Activated CD8-positive, alpha-beta T cell treated with anti-CD3 and anti-CD28 coated beads, Interleukin-2, amount 10 ng/mL, durations not matched to agents 7 days and 5 days (primary cell): ENCODE measurements around the gene HHLA2. TPM values are rescaled to one million over a fixed set of nuclear protein-coding genes. Genes with fewer than 3 reads are reported as not detected.
"Not testable (repeated sequence)": the region's sequence is repeated elsewhere in the genome, so short reads cannot be mapped to it uniquely, and the experiment has no call there.

Source experiments
- ATAC-seq: fragments of 150-1000 bp; cut with Tn5 transposase; one replicate; pipeline ENCODE4 v1.10.0; 2021; ENCODE audit warnings: moderate library complexity
- CTCF ChIA-PET: fragments of 350-600 bp; sonication (Branson Sonifier 250); formaldehyde crosslinking; loops from one replicate; lab custom pipeline; 2021; ENCODE audit warnings: antibody characterized with exemption; lab: Charles Lee
- POLR2A ChIA-PET: fragments of 350-600 bp; sonication (Branson Sonifier 250); formaldehyde crosslinking; loops from one replicate; lab custom pipeline; 2021; ENCODE audit warnings: antibody characterized with exemption; lab: Charles Lee
- DNase-seq: peaks from one replicate; pipeline ENCODE4 v3.0.0-alpha.2; 2020
- H3K27ac Mint-ChIP-seq: one replicate; pipeline ENCODE4 v1.8.0; 2021; ENCODE audit warnings: mild to moderate bottlenecking, mixed read lengths
- H3K27me3 Mint-ChIP-seq: one replicate; pipeline ENCODE4 v1.8.0; 2021; ENCODE audit warnings: low read depth, mixed read lengths
- H3K36me3 Mint-ChIP-seq: one replicate; pipeline ENCODE4 v1.8.0; 2021; ENCODE audit warnings: low read depth, mixed read lengths
- H3K4me1 Mint-ChIP-seq: one replicate; pipeline ENCODE4 v1.8.0; 2021; ENCODE audit warnings: low read depth, mixed read lengths
- H3K4me3 Mint-ChIP-seq: one replicate; pipeline ENCODE4 v1.8.0; 2021; ENCODE audit warnings: mild to moderate bottlenecking, mixed read lengths
- H3K9me3 Mint-ChIP-seq: one replicate; pipeline ENCODE4 v1.8.0; 2022; ENCODE audit warnings: mixed read lengths; ENCODE audit not compliant: insufficient read depth
- total RNA-seq, 2 experiments: library from RNA; stranded (reverse); gene quantifications; one replicate each; pipeline ENCODE4 v1.2.3, GENCODE V29; 2021

HHLA2 gene
- total RNA-seq, 2 experiments from 2014 or later: 3.3 to 3.9 TPM

DNA sequence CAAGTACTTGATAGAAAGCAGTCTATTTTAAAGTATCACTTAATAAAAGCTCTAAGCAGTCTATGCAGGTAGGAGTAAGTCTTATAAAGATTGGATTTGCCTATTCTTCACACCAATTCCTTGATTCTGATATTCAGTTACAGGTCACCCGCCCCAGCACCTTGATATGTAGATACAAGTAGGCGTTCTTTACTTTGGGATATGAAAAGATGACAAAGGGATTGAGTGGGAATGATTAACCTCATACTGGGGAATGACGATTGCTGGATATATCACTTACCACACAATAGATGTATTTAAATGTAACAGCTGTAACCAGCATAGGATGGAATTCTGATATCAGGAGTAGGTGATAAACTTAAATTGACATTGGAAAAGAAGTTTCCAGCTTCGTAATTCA is 47.1 kb downstream of the HHLA2 start:
- Mint-ChIP-seq H3K27ac (no peak overlapping the region), H3K9me3 (peaks cover 6% of the 10 kb centered on the region), H3K27me3 (no peaks in the 10 kb centered on the region), H3K36me3 (peaks cover 12% of the 10 kb centered on the region), H3K4me3 (no peak overlapping the region), H3K4me1 (peaks cover 29% of the 10 kb centered on the region)
- ATAC-seq (no peak), DNase-seq (no peak)
- ChIA-PET CTCF (interaction anchor here (1.0 to 3.4 kb wide), 8 partner anchors 10 to 190 kb away, joined by 3 to 16 read pairs (median 4); no protein-coding TSS in a partner anchor), POLR2A (interaction anchor here (1.2 to 1.8 kb wide), 3 partner anchors 11 to 49 kb away, joined by 3 to 5 read pairs (median 4); no protein-coding TSS in a partner anchor)

DNA sequence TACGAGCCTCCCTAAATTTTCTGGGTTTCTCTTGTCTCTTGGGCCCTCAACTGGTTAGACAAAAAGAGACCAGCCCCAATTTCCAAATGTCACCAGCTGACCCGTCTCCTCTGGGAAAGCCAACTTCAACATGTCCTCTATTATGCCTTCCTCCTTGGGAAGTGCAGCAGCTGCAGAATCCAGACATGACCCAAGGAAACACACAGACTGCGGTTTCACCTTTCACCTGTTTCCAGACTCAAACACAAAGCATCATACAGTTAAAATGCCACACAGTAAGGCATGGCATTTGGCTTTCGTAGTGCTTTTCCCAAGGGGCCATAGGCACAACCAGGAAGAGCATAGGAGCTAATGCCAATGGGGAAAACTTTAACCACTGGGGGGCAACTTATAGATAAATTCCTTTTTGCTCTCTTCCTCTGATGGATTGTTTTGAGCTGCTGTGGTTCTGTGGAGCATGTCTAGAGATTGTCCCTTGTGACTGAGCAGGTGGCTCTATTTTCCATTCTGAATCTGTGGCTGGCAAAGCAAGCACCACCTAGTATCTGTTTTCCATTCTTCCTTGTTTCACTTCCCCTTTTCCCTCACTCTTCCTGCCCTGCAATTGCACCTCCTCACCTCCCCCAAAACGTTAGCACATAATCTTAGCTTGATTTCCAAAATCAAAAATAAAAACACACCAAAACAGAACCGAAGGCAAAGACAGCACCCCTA is 49.3 kb downstream of the HHLA2 start:
- DNase-seq (no peak), ATAC-seq (no peak)
- POLR2A ChIA-PET: no interaction called here
- Mint-ChIP-seq H3K9me3 (peaks cover 6% of the 10 kb centered on the region), H3K27me3 (no peaks in the 10 kb centered on the region), H3K27ac (no peak overlapping the region), H3K4me1 (peaks cover 29% of the 10 kb centered on the region), H3K36me3 (peaks cover 15% of the 10 kb centered on the region), H3K4me3 (no peak overlapping the region)
- CTCF ChIA-PET: interaction anchor here (0.7 to 2.3 kb wide), 3 partner anchors 61 to 132 kb away, joined by 3 to 7 read pairs (median 6); no protein-coding TSS in a partner anchor

DNA sequence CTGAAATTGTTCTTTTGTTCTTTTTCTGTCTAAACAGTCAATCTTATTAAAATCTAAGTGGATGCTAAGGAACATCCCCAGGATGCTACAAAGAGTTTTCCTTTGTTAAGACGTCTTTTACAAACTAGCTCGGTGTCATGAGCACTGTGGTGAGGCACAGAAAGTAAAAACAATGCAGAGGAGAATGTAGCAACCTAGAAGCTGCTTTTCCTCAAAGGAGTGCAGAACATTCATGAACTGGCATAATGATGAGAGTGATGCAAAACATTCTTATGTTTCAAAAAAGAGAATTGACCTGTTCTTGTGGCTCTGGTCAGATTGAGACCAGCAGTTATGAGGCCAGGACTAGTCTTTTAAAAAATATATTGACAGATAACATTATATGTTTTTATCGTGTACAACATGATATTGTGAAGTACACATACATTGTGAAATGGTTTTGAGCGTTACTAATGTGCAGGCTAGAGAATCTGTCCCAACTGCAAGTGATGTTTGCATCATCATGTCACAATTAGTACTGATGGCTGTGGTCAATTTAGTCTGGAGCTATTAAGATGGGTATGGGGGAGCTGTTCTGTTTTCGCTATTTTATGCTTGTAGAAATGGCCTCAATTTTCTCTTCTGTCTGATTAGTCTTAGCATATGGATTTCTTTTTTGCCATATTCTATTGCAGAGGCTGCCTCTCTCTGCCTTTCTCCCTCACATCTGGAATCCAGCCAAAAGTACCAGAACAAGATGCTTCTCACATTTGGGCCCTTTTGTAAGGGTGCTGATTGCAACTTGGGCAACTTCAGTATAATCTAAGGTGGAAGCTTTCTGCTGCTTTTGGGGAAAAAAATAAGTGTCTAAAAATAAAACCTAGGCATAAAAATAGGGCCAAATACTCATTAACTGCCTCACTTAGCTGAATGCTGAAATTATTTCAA is 50.2 kb downstream of the HHLA2 start:
- no peak for ATAC-seq
- DNase-seq: no peak
- peaks cover 29% of the 10 kb centered on the region for H3K4me1 Mint-ChIP-seq
- no peaks in the 10 kb centered on the region for H3K27me3 Mint-ChIP-seq
- peaks cover 6% of the 10 kb centered on the region for H3K9me3 Mint-ChIP-seq
- H3K27ac Mint-ChIP-seq: no peak overlapping the region
- POLR2A ChIA-PET: no interaction called here
- no peak overlapping the region for H3K4me3 Mint-ChIP-seq
- peaks cover 15% of the 10 kb centered on the region for H3K36me3 Mint-ChIP-seq
- CTCF ChIA-PET: interaction anchor here (1.8 kb wide), 1 partner anchor 131 kb away, joined by 7 read pairs; no protein-coding TSS in a partner anchor

DNA sequence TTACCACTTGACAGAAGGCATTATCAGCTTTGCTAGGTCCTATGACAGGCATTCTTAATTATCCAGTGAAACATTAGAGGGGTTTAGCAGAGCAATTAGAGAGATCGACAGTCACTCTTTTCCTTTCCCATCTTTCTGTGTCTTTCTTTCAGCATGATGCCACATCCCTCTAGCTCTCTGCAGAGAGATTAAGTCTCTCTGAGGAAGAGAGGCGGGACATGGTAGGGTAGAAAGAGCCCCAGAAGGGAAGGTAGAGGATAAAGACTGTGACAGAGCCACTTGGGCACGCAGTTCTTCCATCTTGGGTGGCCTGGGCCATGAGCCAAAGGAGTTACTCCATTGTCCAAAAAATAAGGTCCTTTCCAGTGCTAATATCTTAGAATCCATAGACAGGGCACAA is 55.8 kb downstream of the HHLA2 start:
- Mint-ChIP-seq H3K36me3 (peaks cover 18% of the 10 kb centered on the region), H3K4me3 (no peak overlapping the region), H3K9me3 (peaks cover 6% of the 10 kb centered on the region), H3K27me3 (no peaks in the 10 kb centered on the region), H3K27ac (no peak overlapping the region), H3K4me1 (no peaks in the 10 kb centered on the region)
- ATAC-seq (no peak), DNase-seq (no peak)
- POLR2A ChIA-PET: no interaction called here
- CTCF ChIA-PET: interaction anchor here (1.1 kb wide), 1 partner anchor 10 kb away, joined by 3 read pairs; no protein-coding TSS in a partner anchor

DNA sequence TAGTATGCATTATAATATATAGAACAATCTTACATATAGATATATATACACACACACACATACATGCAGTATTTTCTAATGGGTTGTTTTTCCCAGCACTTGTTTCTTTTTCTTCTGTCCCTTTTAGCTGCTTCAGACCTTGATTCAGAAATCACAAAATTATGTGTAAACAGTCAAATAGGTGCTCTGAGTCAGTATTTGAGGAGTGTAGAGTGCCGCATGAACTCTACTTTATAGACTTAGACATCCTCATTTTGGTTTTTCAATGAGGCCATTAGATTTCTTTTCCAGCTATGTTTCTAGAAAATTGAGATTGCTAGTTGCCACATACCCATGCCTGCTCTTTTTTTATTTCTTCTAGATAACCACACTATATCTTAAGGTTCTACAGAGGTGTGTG is 58.2 kb downstream of the HHLA2 start:
- no peak for ATAC-seq
- no peaks in the 10 kb centered on the region for H3K9me3 Mint-ChIP-seq
- H3K4me3 Mint-ChIP-seq: no peak overlapping the region
- H3K27me3 Mint-ChIP-seq: no peaks in the 10 kb centered on the region
- ChIA-PET CTCF (no interaction called here), POLR2A (no interaction called here)
- H3K27ac Mint-ChIP-seq: no peak overlapping the region
- peaks cover 7% of the 10 kb centered on the region for H3K36me3 Mint-ChIP-seq
- no peaks in the 10 kb centered on the region for H3K4me1 Mint-ChIP-seq
- no peak for DNase-seq

DNA sequence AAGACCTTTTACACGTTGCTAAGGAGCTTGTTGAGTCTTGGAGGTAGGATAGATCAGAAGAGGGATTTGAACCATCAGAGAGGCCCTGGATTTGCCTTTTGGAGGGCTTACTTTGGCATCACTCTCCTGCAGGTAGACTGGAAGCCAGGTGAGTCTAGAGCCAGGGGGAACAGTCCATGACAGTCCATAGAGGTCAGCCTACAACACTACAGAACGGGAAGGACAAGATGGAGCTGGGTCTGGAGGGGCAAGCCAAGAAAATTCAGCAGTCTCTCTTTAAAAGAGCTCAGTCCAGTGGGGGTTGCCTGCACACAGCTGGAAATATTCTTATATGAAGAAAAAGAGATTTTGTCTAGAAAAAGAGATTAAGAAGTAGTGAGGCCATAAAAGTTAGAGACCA is 60.7 kb downstream of the HHLA2 start:
- CTCF ChIA-PET: interaction anchor here (1.2 kb wide), 1 partner anchor 21 kb away, joined by 3 read pairs; no protein-coding TSS in a partner anchor
- H3K27ac Mint-ChIP-seq: no peak overlapping the region
- H3K4me1 Mint-ChIP-seq: no peaks in the 10 kb centered on the region
- DNase-seq (no peak), ATAC-seq (no peak)
- no peak overlapping the region for H3K4me3 Mint-ChIP-seq
- no peaks in the 10 kb centered on the region for H3K27me3 Mint-ChIP-seq
- POLR2A ChIA-PET: no interaction called here
- no peaks in the 10 kb centered on the region for H3K9me3 Mint-ChIP-seq
- H3K36me3 Mint-ChIP-seq: peaks cover 7% of the 10 kb centered on the region

DNA sequence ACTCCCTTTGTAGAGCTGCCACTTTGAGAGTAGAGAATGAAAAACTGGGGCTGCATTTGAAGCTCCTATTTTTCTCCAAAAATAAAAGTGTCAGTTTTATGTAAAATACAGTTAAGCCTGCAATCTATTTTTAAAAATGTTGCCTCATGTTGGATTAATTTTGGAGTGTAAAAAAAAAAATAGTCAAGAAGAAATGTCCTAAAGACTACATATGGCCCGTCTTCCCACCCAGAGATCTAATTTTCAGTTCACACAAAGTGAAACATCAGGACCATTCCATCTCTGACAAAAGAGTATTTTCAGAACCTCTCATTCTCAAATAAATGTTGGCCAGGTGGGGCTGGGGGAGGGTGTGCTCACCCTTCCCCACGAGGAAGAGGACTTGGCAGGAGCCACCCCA is 62.7 kb downstream of the HHLA2 start:
- DNase-seq (no peak), ATAC-seq (no peak)
- ChIA-PET CTCF (no interaction called here), POLR2A (interaction anchor here (0.7 kb wide), 1 partner anchor 418 kb away, joined by 3 read pairs; no protein-coding TSS in a partner anchor)
- Mint-ChIP-seq H3K4me3 (no peak overlapping the region), H3K4me1 (no peaks in the 10 kb centered on the region), H3K9me3 (no peaks in the 10 kb centered on the region), H3K27ac (no peak overlapping the region), H3K27me3 (no peaks in the 10 kb centered on the region), H3K36me3 (peaks cover 10% of the 10 kb centered on the region)

DNA sequence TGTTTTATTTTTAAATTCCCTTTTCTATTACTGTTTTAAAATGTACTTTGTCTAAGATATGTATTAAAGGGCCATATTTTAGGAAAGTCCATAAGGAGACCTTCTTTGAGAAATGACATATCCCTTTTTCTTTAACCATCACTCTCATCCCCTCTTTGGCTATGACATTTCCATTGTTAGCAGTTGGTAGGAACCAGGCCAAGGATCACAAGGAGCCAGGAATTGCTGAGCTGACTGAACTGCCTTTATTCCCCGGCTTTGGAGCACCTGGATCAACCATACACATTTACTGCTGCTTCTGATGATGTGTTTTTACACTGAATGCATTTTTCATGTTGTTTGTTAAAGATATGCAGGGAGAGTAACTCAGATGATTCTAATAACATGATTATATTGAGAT is 79.7 kb downstream of the HHLA2 start:
- H3K36me3 Mint-ChIP-seq: peaks cover 8% of the 10 kb centered on the region
- no peak overlapping the region for H3K27ac Mint-ChIP-seq
- no peak overlapping the region for H3K4me3 Mint-ChIP-seq
- no peaks in the 10 kb centered on the region for H3K4me1 Mint-ChIP-seq
- no peak for ATAC-seq
- no peak for DNase-seq
- H3K27me3 Mint-ChIP-seq: peaks cover 2% of the 10 kb centered on the region
- CTCF ChIA-PET: no interaction called here
- POLR2A ChIA-PET: no interaction called here
- no peaks in the 10 kb centered on the region for H3K9me3 Mint-ChIP-seq

DNA sequence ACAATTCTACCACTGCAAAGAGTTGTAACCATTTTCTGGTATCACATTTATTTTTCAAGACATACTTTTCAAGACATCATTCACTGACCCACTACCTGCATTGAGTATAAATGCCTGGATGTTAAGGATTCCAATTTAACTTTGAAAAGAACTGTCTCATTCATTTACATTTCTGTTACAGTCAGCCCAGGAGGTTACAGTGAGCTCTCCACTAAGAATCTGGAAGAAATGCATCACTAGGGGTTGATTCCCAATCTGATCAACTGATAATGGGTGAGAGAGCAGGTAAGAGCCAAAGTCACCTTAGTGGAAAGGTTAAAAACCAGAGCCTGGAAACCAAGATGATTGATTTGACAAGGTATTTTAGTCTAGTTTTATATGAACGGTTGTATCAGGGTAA is 81.0 kb downstream of the HHLA2 start:
- ChIA-PET POLR2A (no interaction called here), CTCF (no interaction called here)
- Mint-ChIP-seq H3K36me3 (peaks cover 8% of the 10 kb centered on the region), H3K27me3 (no peaks in the 10 kb centered on the region), H3K4me3 (no peak overlapping the region), H3K4me1 (no peaks in the 10 kb centered on the region), H3K9me3 (no peaks in the 10 kb centered on the region), H3K27ac (no peak overlapping the region)
- DNase-seq (no peak), ATAC-seq (no peak)

DNA sequence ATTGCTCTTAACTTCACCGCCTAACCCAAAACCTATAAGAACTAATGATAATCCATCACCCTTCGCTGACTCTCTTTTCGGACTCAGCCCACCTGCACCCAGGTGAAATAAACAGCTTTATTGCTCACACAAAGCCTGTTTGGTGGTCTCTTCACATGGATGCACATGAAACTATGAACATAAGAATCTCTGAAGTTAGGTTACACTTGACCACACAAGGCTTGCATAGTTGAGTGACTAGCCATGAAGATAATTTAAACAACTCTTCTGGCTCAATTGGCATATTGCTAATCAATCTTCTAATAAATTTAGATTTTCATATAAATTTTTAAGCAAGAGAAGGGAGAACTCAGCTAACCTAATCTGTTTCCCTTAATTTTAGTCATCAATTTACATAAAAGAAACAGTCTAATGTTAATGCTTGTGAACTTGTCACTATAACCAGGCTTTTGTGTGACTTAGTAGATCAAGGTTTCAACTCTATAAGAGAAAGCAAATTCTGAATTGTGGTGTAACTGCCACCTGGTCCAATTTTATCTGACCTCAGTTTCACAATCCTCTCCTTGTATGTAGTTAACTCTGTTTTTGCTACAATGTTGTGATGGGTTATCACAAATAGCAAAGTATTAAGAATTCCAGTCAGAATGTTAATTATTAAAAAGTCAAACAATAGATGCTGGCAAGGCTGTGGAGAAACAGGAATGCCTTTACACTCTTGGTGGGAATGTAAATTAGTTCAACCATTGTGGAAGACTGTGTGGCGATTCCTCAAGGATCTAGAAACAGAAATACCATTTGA is 82.0 kb downstream of the HHLA2 start:
- POLR2A ChIA-PET: no interaction called here
- H3K4me1 Mint-ChIP-seq: no peaks in the 10 kb centered on the region
- no peak overlapping the region for H3K27ac Mint-ChIP-seq
- peaks cover 8% of the 10 kb centered on the region for H3K36me3 Mint-ChIP-seq
- DNase-seq: no peak
- CTCF ChIA-PET: interaction anchor here (1.3 kb wide), 1 partner anchor 21 kb away, joined by 3 read pairs; no protein-coding TSS in a partner anchor
- ATAC-seq: no peak
- no peak overlapping the region for H3K4me3 Mint-ChIP-seq
- H3K9me3 Mint-ChIP-seq: no peaks in the 10 kb centered on the region
- no peaks in the 10 kb centered on the region for H3K27me3 Mint-ChIP-seq

DNA sequence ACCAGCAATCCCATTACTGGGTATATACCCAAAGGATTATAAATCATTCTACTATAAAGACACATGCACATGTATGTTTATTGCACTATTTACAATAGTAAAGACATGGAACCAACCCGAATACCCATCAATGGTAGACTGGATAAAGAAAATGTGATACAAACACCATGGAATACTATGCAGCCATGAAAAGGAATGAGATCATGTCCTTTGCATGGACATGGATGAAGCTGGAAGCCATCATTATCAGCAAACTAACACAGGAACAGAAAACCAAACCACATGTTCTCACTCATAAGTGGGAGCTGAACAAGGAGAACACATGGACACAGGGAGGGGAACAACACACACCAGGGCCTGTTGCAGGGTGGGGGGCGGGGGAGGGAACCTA is 82.6 kb downstream of the HHLA2 start:
- POLR2A ChIA-PET, H3K4me3 Mint-ChIP-seq: not testable (repeated sequence)
- CTCF ChIA-PET: interaction anchor here (1.3 kb wide), 1 partner anchor 21 kb away, joined by 3 read pairs; no protein-coding TSS in a partner anchor

More for the DNA sequence above, 82.6 kb downstream of the HHLA2 start:
- H3K27ac Mint-ChIP-seq, H3K9me3 Mint-ChIP-seq, ATAC-seq, H3K27me3 Mint-ChIP-seq, DNase-seq, H3K36me3 Mint-ChIP-seq, H3K4me1 Mint-ChIP-seq: not testable (repeated sequence)
